Osteocyte (in vitro differentiated cells): ENCODE data around the gene FIBCD1. TPM values are rescaled to one million over a fixed set of nuclear protein-coding genes. Genes with fewer than 3 reads are reported as not detected.

Experiments used
- DNase-seq: peaks from one replicate; pipeline ENCODE4 v3.0.0; 2021; ENCODE audit warnings: mixed read lengths; ENCODE audit not compliant: unreplicated experiment; ENCODE audit errors: extremely low spot score
- H3K27ac Mint-ChIP-seq: one replicate; pipeline ENCODE4 v1.8.0; 2021; ENCODE audit warnings: mild to moderate bottlenecking, mixed read lengths; ENCODE audit not compliant: unreplicated experiment
- H3K27me3 Mint-ChIP-seq: one replicate; pipeline ENCODE4 v1.8.0; 2021; ENCODE audit warnings: mixed read lengths; ENCODE audit not compliant: unreplicated experiment
- H3K36me3 Mint-ChIP-seq: one replicate; pipeline ENCODE4 v1.8.0; 2021; ENCODE audit warnings: mixed read lengths; ENCODE audit not compliant: unreplicated experiment
- H3K4me1 Mint-ChIP-seq: one replicate; pipeline ENCODE4 v1.8.0; 2021; ENCODE audit warnings: mixed read lengths; ENCODE audit not compliant: unreplicated experiment
- H3K4me3 Mint-ChIP-seq: one replicate; pipeline ENCODE4 v1.8.0; 2021; ENCODE audit warnings: mild to moderate bottlenecking, moderate library complexity, mixed read lengths; ENCODE audit not compliant: unreplicated experiment
- H3K9me3 Mint-ChIP-seq: one replicate; pipeline ENCODE4 v1.8.0; 2021; ENCODE audit warnings: mixed read lengths; ENCODE audit not compliant: unreplicated experiment
- total RNA-seq: library from RNA; stranded (reverse); gene quantifications from 2 replicates; pipeline ENCODE4 v1.2.1, GENCODE V29; 2021
- TF ChIP-seq, protein P1 (sequence below): fragments of 200-600 bp; sonication (generic); IDR thresholded peaks from 2 replicates; pipeline ENCODE4 v1.5.0; 2021; ENCODE audit warnings: antibody characterized with exemption, mild to moderate bottlenecking, moderate library complexity

Gene FIBCD1
- total RNA-seq, 1 donor from 2014 or later: 18.2 TPM

- H3K27ac Mint-ChIP-seq: no peak overlapping the region
- peaks cover 22% of the 10 kb centered on the region for H3K4me1 Mint-ChIP-seq
- peaks cover 31% of the 10 kb centered on the region for H3K27me3 Mint-ChIP-seq
- no peaks in the 10 kb centered on the region for H3K36me3 Mint-ChIP-seq
- no peaks in the 10 kb centered on the region for H3K9me3 Mint-ChIP-seq
- DNase-seq: no peak
- TF ChIP-seq, protein P1, sequence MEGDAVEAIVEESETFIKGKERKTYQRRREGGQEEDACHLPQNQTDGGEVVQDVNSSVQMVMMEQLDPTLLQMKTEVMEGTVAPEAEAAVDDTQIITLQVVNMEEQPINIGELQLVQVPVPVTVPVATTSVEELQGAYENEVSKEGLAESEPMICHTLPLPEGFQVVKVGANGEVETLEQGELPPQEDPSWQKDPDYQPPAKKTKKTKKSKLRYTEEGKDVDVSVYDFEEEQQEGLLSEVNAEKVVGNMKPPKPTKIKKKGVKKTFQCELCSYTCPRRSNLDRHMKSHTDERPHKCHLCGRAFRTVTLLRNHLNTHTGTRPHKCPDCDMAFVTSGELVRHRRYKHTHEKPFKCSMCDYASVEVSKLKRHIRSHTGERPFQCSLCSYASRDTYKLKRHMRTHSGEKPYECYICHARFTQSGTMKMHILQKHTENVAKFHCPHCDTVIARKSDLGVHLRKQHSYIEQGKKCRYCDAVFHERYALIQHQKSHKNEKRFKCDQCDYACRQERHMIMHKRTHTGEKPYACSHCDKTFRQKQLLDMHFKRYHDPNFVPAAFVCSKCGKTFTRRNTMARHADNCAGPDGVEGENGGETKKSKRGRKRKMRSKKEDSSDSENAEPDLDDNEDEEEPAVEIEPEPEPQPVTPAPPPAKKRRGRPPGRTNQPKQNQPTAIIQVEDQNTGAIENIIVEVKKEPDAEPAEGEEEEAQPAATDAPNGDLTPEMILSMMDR: no peak
- H3K4me3 Mint-ChIP-seq: no peak overlapping the region
Observed at GRCh38 chr9:130942679-130943078, 3.6 kb upstream of the FIBCD1 start.

GRCh38 chr9:130942084-130942483 lies 3.0 kb upstream of the FIBCD1 start:
- Mint-ChIP-seq H3K27ac (no peak overlapping the region), H3K9me3 (no peaks in the 10 kb centered on the region), H3K4me1 (peaks cover 21% of the 10 kb centered on the region), H3K4me3 (no peak overlapping the region), H3K36me3 (no peaks in the 10 kb centered on the region), H3K27me3 (peaks cover 32% of the 10 kb centered on the region)
- no peak for DNase-seq
- TF ChIP-seq, protein P1: no peak

GRCh38 chr9:130940693-130941576 lies 1.9 kb upstream of the FIBCD1 start:
- H3K4me1 Mint-ChIP-seq: peaks cover 26% of the 10 kb centered on the region
- H3K27ac Mint-ChIP-seq: no peak overlapping the region
- no peaks in the 10 kb centered on the region for H3K9me3 Mint-ChIP-seq
- DNase-seq: no peak
- H3K36me3 Mint-ChIP-seq: no peaks in the 10 kb centered on the region
- peaks cover 36% of the 10 kb centered on the region for H3K27me3 Mint-ChIP-seq
- TF ChIP-seq, protein P1: peak; percentile 83
- H3K4me3 Mint-ChIP-seq: peak overlapping the region; percentile 18

DNA sequence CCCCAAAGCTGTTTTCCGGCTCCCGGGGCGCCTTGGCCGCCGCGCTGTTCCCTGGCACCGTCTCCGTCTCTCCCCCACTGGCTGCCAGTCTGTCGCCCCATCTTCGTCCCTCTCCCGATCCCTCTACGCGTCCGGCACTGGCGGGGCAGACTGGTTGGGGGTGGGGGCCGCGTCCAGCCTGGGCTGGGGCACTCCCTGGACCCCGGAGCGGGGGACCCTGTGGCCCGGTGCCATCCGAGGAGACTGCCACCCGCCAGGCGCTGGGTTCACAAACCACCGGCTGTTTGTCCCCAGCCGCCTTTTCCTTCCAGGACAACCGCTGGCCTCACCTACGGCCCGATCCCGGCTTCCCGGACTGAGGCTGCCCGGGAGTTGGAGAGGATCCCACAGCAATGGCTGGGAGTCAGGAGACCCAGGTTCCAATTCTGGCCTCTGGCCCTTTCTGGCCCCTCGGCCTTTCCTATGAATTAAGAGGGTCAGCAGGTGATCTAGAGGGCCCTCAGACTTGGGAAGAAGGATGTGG lies 1.0 kb upstream of the FIBCD1 start:
- Mint-ChIP-seq H3K27ac (no peak overlapping the region), H3K9me3 (no peaks in the 10 kb centered on the region), H3K4me3 (no peak overlapping the region), H3K4me1 (peaks cover 32% of the 10 kb centered on the region), H3K27me3 (peaks cover 36% of the 10 kb centered on the region), H3K36me3 (no peaks in the 10 kb centered on the region)
- TF ChIP-seq, protein P1: no peak
- no peak for DNase-seq

DNA sequence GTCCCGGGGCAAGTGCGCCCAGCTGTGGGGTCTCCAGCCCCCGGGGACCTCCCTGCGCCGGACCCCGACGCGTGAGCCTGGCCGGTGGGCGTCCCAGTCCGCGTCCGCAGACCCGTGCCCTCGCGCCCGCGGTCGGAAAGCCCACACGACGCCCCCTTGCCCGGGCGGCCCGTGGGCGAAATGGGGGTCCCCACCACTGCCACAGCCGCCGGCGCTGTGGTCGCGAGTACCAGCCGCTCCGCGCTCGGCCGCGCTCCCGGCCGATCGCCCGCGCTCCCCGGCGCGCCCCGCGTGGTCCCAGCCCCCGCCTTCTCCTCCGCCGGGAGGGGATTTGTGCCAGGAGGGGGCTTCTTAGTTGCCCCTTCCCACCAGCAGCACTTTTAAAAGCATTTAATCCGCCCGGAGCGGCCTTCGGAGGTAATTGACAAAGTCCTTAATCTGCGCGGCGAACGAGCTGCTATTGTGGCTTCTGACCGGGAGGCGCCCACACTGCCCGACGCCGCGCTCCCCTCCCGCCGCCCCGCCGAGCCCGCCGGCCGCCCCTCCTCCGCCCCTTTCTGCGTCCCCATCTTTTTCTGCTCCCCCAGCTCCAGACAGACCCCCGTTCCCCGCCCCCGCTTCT lies 469 bp upstream of the FIBCD1 start:
- Mint-ChIP-seq H3K36me3 (no peaks in the 10 kb centered on the region), H3K4me1 (peaks cover 33% of the 10 kb centered on the region), H3K9me3 (no peaks in the 10 kb centered on the region), H3K27me3 (peaks cover 36% of the 10 kb centered on the region), H3K27ac (no peak overlapping the region), H3K4me3 (peak overlapping the region; percentile 59)
- no peak for DNase-seq
- TF ChIP-seq, protein P1: no peak
